Amniotic epithelial cell (primary cell): ENCODE measurements around the gene FANCG.

Experiments used
- DNase-seq: peaks from one replicate; pipeline ENCODE4 v3.0.0-alpha.2; 2010; ENCODE audit warnings: low read depth

Gene FANCG

GRCh38 chr9:35079426-35080341 lies at the start of gene FANCG:
Gene FANCG (minus strand): TSS chr9:35079942. CDS start chr9:35079524, 418 bp downstream.
- peak; percentile 91 for DNase-seq

GRCh38 chr9:35116898-35117551 lies 37.3 kb upstream of the FANCG start:
- DNase-seq = peak; percentile 86

DNA sequence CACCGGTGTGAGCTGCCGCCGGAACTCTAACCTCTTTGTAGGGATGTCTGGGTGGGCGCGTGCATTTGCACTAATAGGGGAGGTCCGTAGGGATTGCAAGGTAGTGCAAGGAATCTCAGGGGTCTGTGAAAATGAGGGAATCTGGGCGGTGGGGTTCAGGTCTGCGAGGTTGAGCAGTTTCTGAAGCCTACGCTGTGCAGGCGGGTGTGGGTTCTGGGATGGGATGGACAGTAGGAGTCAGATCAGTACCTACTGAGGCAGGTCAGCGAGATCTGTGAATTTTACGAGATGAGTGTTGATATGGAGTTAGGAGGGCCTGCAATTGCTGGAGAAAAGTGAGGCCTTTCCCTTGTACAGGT lies 36.8 kb upstream of the FANCG start:
- DNase-seq = no peak

DNA sequence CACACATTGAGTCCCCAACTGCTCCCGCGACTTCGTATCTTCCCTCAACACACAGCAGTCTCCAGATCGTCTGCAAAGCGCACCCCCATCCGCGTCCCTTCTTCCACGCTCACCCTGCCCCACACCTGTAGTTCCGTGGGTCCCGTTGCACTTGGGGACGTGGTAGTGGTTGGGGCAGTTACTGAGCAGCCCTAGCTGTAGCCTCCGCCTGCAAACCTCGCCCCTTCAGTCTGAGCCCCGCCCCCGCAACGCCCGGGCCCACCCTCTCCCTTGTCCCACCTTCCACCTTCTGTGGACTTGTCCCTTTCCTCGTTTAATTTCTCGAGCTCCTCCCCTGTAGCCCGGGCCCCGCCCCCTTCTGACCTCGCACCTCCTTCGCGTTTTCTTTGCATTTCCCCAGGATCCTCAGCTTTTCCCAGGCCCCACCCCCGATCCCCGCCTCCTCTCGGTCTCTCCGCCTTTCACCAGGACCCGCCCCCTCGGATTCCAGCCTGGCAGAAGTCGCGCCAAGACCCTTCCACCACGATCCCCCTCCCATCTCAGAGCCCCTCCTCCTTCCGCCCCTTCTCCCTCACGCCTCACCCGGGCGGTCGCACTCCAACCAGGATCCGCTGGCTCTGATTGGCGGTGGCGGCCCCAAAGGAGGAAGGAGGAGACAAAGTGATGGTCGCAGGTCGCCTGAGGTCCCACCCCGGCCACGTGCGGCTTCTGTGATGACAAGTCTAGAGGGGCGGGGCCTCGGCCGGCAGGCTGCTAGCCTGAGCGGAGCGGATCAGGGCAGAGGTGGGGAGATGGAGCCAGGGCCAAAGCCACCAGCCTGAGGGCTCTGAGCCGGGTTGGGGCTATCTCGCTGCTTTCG lies 36.2 kb upstream of the FANCG start, which contains the start of gene ATOSB:
TSS of gene ATOSB (minus strand) at position 183 of the 859 bp plus-strand sequence. CDS start 7,588 bp downstream, outside the sequence.
- DNase-seq = peak; percentile 94

GRCh38 chr9:35114840-35115628 lies 35.3 kb upstream of the FANCG start:
- peak; percentile 44 for DNase-seq

- DNase-seq = peak; percentile 94
Measured at GRCh38 chr9:35114113-35114839, 34.5 kb upstream of the FANCG start.

- peak; percentile 70 for DNase-seq
Measured at GRCh38 chr9:35112257-35113020, 32.7 kb upstream of the FANCG start.

DNA sequence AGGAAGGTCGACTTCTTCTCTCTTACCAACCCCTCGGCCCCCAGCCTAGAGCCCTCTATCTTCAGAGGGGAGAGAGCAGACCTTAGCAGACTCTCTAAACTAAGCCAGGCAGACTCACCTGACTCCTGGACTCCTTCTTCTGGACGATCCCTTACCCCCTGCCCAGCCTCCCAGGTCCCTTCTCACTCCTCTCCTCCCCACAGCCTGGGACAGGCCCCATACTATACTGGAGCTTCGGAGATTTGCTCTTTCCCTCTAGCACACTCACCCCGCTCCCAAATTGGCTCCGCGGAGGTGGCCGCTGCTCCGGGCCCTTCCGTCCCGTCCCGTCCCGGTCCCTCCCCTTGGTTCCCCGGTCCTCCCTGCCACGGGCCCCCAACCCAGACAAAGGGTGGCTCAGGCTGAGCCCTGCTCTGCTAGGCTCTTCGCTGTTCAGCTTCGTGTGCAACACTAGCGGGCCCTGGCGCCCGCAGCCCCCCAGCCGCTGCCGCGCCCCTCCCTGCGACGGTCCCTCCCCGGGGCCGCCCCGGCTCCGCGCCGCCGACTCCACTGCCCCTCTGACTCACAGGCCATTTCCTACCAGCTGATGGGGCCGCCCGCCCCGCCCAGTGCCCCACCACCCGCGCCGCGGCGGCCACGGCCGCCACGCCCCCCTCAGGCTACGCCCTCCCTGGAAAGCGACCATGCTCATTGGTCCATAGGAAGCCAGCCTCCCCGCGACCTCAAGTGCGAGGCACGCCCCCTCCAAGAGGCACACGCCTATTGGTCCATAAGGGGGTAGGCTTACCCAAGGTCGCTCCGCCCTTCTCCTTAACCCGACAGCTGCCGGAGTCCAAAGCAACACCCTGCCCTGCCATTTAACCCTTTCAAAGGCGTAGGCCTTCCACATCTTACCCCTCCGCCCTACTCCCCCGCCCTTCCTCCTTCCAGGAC lies 31.5 kb upstream of the FANCG start:
- peak; percentile 99 for DNase-seq

DNA sequence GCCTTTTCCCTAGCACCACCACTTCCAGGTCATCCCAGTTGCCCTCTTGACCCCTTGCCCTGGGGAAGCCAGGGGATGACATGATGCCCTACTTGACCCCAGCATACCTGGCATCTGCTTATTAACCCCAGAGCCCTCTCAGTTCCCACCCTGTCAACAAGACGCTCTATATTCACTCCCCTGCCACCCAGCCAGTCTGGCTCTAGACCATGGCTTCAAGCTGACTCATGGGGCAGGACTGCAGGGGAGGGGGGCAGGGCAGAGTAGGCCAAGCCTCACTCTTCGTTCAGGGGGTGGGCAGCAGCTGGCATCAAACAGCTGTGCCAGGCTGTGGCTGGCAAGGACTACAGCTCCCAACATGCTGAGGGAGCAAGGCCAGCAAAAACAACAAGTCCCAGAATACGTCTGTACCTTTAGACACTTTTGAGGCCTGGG lies 30.6 kb upstream of the FANCG start:
- DNase-seq = peak; percentile 63

- no peak for DNase-seq
Measured at GRCh38 chr9:35108946-35109575, 29.3 kb upstream of the FANCG start.

DNA sequence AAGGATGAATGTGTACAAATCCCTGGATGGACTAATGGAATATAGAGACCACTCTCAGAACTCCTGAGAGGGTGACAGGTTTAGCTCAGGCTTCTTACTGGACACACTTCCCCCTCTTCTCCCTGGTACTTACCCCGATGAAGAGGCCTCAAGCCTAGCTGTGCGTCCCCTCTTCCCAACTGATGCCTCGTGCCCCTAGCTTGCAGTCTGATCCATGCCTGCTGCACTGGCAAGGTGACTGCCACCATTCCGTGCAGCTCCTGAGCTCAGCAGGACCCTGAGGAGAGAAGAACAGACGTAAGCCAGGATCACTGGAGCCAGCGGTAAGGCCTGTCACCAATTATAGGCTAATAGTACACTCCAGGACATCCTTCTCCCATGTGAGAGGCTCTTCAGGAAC lies 28.7 kb upstream of the FANCG start:
- DNase-seq = no peak

DNA sequence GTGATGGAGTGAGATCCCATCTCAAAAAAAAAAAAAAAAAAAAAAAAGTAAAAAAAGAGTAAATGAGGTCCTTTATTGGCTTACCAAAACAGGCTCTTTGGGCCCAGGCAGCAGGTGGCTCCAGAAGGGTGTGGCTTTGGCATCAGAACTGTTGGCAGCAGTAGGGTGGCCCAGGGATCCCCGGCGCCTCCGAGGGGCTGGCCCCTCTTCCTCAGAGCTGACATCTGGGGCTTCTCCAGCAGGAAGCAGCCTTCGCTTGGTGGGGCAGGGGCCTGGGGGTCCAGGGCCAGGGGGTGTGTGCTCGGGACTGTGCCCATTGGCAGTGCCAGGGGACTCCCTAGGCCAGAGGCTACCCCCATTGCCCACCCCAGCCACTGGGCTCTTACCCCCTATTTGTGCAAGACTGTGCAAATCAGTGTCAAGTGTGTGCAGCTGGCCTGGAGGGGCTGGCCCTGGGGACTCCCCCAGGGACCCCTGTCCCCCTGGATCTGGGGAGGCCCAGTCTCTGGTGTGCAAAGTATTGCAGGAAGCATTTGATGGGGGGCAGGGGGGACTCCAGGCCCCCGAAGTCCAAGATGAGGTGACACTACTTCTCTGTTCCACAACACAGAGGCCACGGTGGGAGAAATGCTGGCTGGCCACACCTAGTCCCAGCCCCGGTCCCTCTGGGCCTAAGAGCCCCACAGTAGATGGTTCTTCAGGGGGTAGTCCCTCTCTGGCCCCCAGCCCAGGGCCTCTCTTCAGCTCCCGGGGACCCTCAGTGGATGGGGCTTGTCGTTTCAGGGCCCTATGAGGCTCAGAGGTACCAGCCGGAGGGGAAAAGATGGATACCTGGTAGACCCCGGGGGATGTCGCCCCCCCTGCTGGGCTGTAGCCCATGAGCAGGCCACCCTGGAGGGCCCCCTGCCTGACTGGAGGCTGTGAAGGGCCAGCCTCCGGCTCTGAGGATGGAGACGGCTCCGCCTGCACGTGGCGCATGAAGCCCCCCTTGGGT lies 27.9 kb upstream of the FANCG start:
- DNase-seq = no peak

- no peak for DNase-seq
Measured at GRCh38 chr9:35106343-35106730, 26.6 kb upstream of the FANCG start.

GRCh38 chr9:35105571-35106342 lies 26.0 kb upstream of the FANCG start:
- no peak for DNase-seq

DNA sequence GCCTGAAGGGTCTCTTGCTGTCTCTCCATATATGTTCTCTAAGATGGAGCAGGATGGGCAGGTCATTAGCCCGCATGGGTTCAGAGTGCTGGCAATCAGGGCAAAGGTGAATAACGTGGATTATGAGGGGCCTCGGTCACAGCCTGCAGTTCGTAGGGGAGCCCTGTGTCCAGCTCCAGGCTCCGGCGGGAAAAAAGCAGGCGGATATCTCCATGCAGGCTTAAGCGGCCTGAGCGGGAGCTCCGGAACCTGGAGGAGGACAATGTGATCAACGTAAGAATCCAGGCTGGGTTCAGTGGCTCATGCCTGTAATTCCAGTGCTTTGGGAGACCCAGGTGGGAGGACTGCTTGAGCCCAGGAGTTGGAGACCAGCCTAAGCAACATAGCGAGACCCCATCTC lies 25.4 kb upstream of the FANCG start:
- no peak for DNase-seq

GRCh38 chr9:35104586-35104985 lies 24.8 kb upstream of the FANCG start:
- no peak for DNase-seq
